Mucosa of stomach (tissue), 1 donor: Measurements from ENCODE around the gene UNC5C.

Experiments used
- H3K27me3 ChIP-seq: one replicate; pipeline ENCODE4 v1.7.0; 2013; ENCODE audit warnings: mild to moderate bottlenecking, low read length; ENCODE audit not compliant: control insufficient read depth, insufficient read depth
- H3K36me3 ChIP-seq: one replicate; pipeline ENCODE4 v1.7.0; 2013; ENCODE audit warnings: low read length; ENCODE audit not compliant: control insufficient read depth, insufficient read depth
- H3K4me1 ChIP-seq: one replicate; pipeline ENCODE4 v1.7.0; 2013; ENCODE audit warnings: mild to moderate bottlenecking, low read length; ENCODE audit not compliant: control insufficient read depth, insufficient read depth
- H3K4me3 ChIP-seq: one replicate; pipeline ENCODE4 v1.7.0; 2013; ENCODE audit warnings: low read length
- H3K9ac ChIP-seq: one replicate; pipeline ENCODE4 v1.7.0; 2013; ENCODE audit warnings: mild to moderate bottlenecking, low read length, moderate library complexity
- H3K9me3 ChIP-seq: one replicate; pipeline ENCODE4 v1.7.0; 2013; ENCODE audit warnings: mild to moderate bottlenecking, low read length, moderate library complexity; ENCODE audit not compliant: control insufficient read depth
- donor health status: Pancreatic carcinoma.

The UNC5C gene

DNA sequence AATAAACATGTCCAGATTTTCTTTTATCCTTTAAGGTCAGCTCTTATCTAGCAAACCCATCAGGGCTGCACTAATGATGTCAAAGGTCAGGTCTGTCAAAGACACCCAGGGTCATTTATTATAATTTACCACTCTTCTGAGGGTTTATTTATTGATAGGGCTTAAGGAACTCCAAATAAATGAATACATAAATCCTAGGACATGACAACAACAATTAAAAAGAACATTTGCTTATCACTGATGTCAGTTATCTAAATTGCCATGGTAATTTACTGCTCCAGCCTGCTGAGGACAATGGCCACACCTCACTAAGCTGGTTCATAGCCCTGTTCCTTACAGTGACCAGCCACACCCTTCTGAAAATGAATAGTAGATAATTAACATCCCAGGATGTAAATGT is 317.1 kb downstream of the UNC5C start:
- H3K27me3 ChIP-seq = no peaks in the 10 kb centered on the region
- H3K36me3 ChIP-seq = no peaks in the 10 kb centered on the region
- H3K9ac ChIP-seq = no peak overlapping the region
- H3K9me3 ChIP-seq = no peaks in the 10 kb centered on the region
- no peaks in the 10 kb centered on the region for H3K4me1 ChIP-seq
- H3K4me3 ChIP-seq = no peak overlapping the region

DNA sequence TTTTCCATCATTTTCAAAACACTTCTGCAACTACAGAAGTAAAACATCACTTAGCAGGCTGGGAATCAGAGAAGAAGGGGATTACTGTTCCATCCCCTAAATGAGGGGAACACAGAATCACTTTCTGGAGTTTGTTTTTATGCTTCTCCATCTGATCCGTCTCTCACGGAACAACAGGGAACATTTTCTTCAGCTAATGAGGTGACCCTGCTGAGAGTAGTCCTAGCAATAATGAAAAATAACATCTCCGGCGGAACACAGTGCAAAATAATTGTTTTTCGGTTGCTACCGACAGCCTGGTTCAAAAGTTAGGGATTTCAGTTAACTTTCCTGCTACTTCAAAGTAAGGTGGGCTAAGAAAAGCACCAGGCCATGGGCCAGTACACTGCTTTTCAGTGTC is 322.9 kb downstream of the UNC5C start:
- no peak overlapping the region for H3K9ac ChIP-seq
- H3K9me3 ChIP-seq = no peaks in the 10 kb centered on the region
- no peaks in the 10 kb centered on the region for H3K36me3 ChIP-seq
- peaks cover 1% of the 10 kb centered on the region for H3K4me1 ChIP-seq
- H3K4me3 ChIP-seq = no peak overlapping the region
- no peaks in the 10 kb centered on the region for H3K27me3 ChIP-seq

DNA sequence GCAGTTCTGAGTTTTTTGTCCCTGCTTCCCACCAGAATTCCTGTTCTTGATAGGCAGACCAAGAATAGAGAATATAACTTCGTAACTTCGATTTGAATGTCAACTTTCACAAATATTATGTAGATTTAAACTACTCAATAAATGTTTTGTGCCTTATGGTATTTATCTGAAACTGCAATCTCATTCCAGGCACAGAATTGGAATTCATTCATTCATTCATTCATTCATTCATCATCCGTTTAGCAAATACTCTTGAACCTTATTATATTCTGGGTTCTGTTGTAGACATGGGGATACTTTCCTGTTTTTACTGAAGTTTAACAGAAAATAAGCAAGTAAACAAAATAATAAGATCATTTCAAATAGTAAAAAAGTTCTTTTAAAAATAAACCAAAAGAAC is 324.4 kb downstream of the UNC5C start:
- Histone ChIP-seq H3K9me3 (no peaks in the 10 kb centered on the region), H3K4me3 (no peak overlapping the region), H3K4me1 (peaks cover 5% of the 10 kb centered on the region), H3K36me3 (no peaks in the 10 kb centered on the region), H3K27me3 (no peaks in the 10 kb centered on the region), H3K9ac (no peak overlapping the region)

DNA sequence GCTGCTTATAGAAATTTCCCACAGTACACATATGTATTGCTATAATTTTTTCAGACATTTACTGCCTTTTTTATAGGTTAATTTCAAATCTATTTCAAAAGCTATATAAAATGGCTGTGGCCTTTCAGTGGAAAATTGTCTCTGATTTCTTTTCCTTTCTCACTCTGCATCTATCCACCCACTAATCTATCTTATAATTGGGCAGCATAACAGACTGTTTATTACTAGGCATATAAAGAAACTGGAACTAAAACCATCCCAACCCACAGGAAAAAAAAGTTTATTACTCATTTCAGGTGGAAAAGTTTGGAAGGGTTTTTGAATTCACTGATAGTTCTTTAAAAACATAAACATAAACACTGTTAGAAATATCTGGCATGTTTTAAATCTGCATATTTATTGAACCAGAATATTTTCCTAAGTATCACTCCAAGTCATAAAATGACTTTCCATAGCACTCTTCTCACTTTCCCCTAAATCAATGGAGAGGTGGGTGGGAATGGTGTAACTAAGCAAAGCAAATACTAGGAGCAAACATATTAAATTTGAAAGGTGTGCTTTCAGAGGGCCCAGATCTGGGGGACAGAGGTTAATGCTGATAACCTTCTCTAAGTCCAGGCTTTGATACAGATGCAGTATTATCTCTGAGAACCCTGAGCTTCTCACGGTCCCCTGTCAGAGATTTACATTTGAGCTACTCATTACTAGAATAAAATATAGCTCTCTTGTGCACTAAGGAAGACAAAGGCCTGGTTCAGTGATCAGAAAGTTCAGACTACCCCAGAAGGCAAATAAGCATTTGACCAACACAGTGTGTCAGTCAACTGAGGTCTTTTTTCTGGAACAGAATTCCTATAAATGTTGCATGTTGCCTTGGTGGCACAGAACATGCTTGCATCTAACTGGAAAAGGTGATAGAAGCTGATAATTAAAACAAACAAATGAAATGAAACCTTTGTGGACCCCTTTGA is 328.3 kb downstream of the UNC5C start:
- Histone ChIP-seq H3K4me1 (peaks cover 5% of the 10 kb centered on the region), H3K27me3 (no peaks in the 10 kb centered on the region), H3K9ac (no peak overlapping the region), H3K36me3 (no peaks in the 10 kb centered on the region), H3K9me3 (no peaks in the 10 kb centered on the region), H3K4me3 (no peak overlapping the region)

DNA sequence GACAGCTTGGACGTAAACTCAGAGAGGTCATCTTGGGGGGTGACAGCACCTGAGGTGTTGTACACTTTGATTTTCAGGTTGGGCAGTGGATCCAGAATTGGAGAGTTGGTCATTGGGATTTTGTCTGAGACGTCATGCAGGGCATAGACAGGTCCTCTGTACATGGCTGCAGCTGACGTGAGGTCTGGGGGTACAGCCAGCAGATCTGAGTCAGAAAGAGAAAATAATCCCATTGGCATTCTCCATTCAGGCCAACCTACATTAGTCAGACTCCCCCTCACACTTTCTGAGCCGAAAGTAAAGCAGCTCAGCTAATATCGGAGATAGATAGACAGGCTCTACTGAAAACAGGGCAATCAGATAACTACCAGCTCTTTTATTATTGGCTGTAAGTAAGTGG is 329.7 kb downstream of the UNC5C start:
- H3K4me3 ChIP-seq = no peak overlapping the region
- H3K36me3 ChIP-seq = no peaks in the 10 kb centered on the region
- H3K9me3 ChIP-seq = no peaks in the 10 kb centered on the region
- H3K9ac ChIP-seq = no peak overlapping the region
- H3K4me1 ChIP-seq = peaks cover 5% of the 10 kb centered on the region
- H3K27me3 ChIP-seq = no peaks in the 10 kb centered on the region

DNA sequence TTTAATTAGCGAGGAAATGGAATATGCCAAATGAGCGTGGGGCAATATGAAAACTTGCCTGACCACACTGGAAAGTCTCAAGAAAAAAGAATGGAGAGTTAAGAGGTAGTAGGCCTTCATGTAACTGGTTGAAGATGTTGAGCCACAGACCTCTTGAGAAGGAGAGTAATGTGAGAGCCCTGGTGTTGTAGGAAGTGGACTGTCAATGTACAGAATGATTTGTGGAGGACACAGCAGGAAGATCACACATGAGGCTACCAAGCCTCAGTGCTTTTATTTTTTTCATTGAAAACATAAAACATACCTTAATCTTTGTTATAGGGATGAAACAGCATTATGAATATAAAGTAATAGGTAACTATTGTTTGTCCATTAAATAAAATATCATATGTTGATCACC is 331.6 kb downstream of the UNC5C start:
- Histone ChIP-seq H3K36me3 (no peaks in the 10 kb centered on the region), H3K9ac (no peak overlapping the region), H3K4me3 (no peak overlapping the region), H3K4me1 (peaks cover 10% of the 10 kb centered on the region), H3K9me3 (no peaks in the 10 kb centered on the region), H3K27me3 (no peaks in the 10 kb centered on the region)

DNA sequence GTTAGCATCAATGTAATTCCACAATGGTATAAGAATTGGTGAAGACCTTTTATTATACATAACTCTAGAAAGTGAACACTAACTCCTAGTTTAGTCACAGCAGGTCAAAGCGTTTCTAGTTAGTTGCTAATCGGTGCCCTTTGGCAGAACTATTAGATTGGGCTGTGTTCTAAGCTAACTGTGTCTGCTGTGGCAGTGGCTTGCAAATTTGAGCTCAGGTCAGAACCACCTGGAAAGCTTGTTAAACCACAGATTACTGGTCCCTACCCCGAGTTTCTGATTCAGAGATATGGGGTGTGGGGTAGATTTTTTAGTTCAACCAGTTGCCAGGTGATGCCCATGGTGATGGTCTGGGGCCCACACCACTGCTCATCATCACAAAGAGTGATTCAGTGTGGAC is 332.1 kb downstream of the UNC5C start:
- no peaks in the 10 kb centered on the region for H3K27me3 ChIP-seq
- no peaks in the 10 kb centered on the region for H3K36me3 ChIP-seq
- H3K9ac ChIP-seq = no peak overlapping the region

DNA sequence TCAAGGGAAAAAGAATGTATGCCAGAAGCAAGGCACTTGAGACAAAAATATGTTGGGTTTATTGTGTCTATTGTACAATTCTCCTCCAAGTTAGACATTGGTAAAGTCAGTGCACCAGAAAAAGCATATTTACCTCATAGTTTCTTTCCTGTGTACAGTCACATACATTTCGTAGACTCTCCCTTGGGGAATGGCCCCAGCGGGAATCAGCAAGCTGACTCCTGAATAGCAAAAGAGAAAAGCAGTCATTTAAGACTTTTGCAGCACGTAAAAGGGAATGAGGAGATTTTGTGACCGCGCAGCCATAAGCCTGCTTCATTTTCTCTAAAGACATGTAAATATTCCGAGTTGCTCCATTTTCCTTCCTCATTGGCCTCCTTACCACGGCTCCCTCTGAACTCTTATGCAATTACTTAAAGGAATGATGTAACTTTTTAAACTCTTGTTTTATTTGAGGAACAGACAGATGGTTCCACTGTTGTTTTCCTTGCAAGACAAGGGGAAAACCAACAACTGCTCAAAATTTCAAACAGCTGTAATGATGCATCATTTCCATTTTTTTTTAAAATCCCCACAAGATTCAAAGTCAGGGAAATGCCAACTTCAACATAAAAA is 332.7 kb downstream of the UNC5C start:
- Histone ChIP-seq H3K27me3 (no peaks in the 10 kb centered on the region), H3K4me1 (peaks cover 10% of the 10 kb centered on the region), H3K36me3 (no peaks in the 10 kb centered on the region), H3K4me3 (no peak overlapping the region), H3K9ac (no peak overlapping the region), H3K9me3 (no peaks in the 10 kb centered on the region)

More for the DNA sequence above, 332.1 kb downstream of the UNC5C start:
- Histone ChIP-seq H3K9me3 (no peaks in the 10 kb centered on the region), H3K4me3 (no peak overlapping the region), H3K4me1 (peaks cover 10% of the 10 kb centered on the region)

DNA sequence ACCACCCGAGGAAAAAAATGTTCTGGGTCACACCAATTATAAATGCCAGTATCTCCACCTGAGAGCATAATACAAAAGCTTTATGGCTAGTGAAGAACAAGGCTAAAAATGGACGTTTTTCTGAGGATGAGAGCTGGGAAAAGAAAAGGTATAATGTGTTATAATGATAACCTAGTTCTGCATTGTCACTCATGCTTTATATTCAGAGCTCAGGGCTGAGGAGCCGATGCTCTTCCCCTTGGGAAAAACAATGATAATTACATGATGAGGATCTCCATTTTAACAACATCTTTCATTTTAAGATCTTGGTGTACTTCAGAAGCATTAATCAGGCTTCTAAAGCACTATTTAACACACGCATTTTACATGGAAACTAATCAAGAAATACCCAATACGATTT is 333.7 kb downstream of the UNC5C start:
- no peaks in the 10 kb centered on the region for H3K9me3 ChIP-seq
- no peak overlapping the region for H3K4me3 ChIP-seq
- H3K27me3 ChIP-seq = no peaks in the 10 kb centered on the region
- peaks cover 5% of the 10 kb centered on the region for H3K4me1 ChIP-seq
- H3K36me3 ChIP-seq = no peaks in the 10 kb centered on the region
- no peak overlapping the region for H3K9ac ChIP-seq

DNA sequence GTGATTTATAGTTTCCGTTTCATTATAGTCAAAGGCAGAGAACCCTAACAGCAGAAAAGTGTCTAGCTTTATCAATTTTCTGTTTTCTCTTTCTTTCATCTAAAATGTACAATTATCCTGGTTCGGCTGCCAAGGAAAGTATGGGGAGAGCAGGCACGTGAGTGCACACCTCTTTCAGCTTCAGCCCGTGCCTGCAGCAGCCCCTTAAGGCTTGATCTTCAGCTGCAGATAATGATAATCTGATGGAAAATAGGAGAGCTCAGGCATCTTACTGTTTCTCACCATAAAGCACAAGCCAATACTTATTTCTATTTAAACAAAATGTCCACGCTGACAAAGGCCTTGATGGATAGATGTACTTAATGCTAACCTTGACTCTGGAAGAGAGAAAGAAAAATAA is 334.4 kb downstream of the UNC5C start:
- no peaks in the 10 kb centered on the region for H3K36me3 ChIP-seq
- no peaks in the 10 kb centered on the region for H3K27me3 ChIP-seq
- peaks cover 5% of the 10 kb centered on the region for H3K4me1 ChIP-seq
- no peak overlapping the region for H3K9ac ChIP-seq
- H3K9me3 ChIP-seq = no peaks in the 10 kb centered on the region
- no peak overlapping the region for H3K4me3 ChIP-seq

DNA sequence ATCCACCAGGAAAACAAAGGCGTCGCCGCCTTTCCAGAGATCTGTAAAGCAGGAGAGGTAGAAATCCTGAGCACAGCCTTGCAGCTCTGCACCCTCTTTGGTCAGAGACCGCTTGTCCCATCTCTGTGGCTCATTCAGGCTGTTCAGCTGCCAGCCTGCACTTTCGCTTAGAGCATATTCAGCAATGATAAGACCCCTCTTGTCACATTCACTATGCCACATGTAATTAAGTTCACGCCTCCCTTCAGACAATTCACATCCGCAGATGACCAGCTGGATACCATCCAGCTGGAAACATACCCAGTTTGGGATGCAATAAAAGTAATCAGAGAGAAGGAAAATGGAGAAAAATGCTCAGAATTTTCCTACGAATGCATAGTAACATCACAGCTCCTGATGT is 335.4 kb downstream of the UNC5C start:
- no peaks in the 10 kb centered on the region for H3K27me3 ChIP-seq
- no peak overlapping the region for H3K9ac ChIP-seq
- no peaks in the 10 kb centered on the region for H3K9me3 ChIP-seq
- no peaks in the 10 kb centered on the region for H3K36me3 ChIP-seq
- H3K4me1 ChIP-seq = peaks cover 5% of the 10 kb centered on the region
- no peak overlapping the region for H3K4me3 ChIP-seq

DNA sequence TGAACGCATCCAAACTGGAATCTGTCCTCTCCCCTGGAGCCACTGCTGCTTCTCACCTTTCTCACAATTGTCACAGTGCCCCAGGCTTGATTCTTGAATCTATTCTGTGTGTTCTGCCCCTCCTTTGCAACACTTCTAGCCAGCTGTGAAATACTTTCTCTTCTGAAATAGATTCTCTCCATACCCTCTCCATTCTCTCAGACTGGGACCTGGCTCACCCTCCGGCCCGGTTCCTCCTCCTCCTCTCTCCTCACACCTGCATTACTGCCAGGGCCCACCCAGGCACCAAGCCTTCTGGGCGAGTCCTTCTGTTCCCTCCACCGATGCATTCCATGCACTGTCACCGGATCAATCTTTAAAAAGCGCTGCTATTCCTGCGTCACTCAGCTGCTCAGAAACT is 336.1 kb downstream of the UNC5C start:
- Histone ChIP-seq H3K27me3 (no peaks in the 10 kb centered on the region), H3K4me1 (peaks cover 5% of the 10 kb centered on the region), H3K4me3 (no peak overlapping the region), H3K9me3 (no peaks in the 10 kb centered on the region), H3K9ac (no peak overlapping the region), H3K36me3 (no peaks in the 10 kb centered on the region)
